HepG2 (cell line): Measurements from ENCODE around the gene DIS3L2. TPM values are rescaled to one million over a fixed set of nuclear protein-coding genes. Genes with fewer than 3 reads are reported as not detected.
A peak's percentile ranks its signal among the peaks of the same experiment; 100 is the strongest.

Experiments
- ATAC-seq: fragments of 200-7000 bp; cut with Tn5 transposase; 3 replicates; pipeline ENCODE4 v1.9.1; 2020; ENCODE audit warnings: mild to moderate bottlenecking, moderate library complexity
- BruUV-seq: library from RNA; stranded (reverse); fragments of 400-500 nt; replicated peaks from 2 replicates; lab custom pipeline; 2021; lab: Mats Ljungman, UMichigan
- CTCF ChIA-PET: fragments of 300-600 bp; formaldehyde crosslinking; extraction: SDS; loops from one replicate; lab custom pipeline; 2021; ENCODE audit warnings: low total read pairs, inconsistent platforms, low intra/inter-chr PET ratio; lab: Yijun Ruan, JAX
- POLR2A ChIA-PET: fragments of 350-600 bp; sonication (Branson Sonifier 250); formaldehyde crosslinking; loops from one replicate; lab custom pipeline; 2020; ENCODE audit warnings: antibody characterized with exemption, inconsistent platforms; lab: Yijun Ruan, JAX
- DNase-seq: peaks from one replicate; pipeline ENCODE4 v3.0.0-alpha.2; 2015; ENCODE audit warnings: low spot score
- FAIRE-seq: peaks from 3 replicates; lab custom pipeline; 2011; peaks lifted over from hg19 to GRCh38; lab: Jason Lieb, UNC
- H2AFZ ChIP-seq: one replicate; pipeline ENCODE4 v1.6.1; 2011; ENCODE audit warnings: low read length, inconsistent platforms
- H3K27ac ChIP-seq: fragments of 300-600 bp; 3 replicates; pipeline ENCODE4 v1.8.0; 2011; ENCODE audit warnings: mixed run types, mild to moderate bottlenecking, mixed read lengths, low read length, inconsistent platforms; ENCODE audit not compliant: insufficient read depth; ENCODE audit errors: extremely low read length
- H3K27me3 ChIP-seq, 2 experiments: fragments of 200-600 bp in 1 of 2; 2 replicates in 1 of 2; 3 replicates in 1 of 2; pipeline versions ENCODE4 v1.6.0 to v1.8.0; 2011; ENCODE audit warnings: low read length in 2 of 2, mild to moderate bottlenecking in 2 of 2, moderate library complexity in 2 of 2, inconsistent platforms in 1 of 2; ENCODE audit not compliant: insufficient read depth in 2 of 2, control insufficient read depth in 1 of 2
- H3K36me3 ChIP-seq, 2 experiments: fragments of 200-600 bp in 1 of 2; replicated peaks in 1 of 2; 2 replicates in 1 of 2; 3 replicates in 1 of 2; pipeline versions ENCODE4 v1.5.1 to v1.8.0; 2011; ENCODE audit warnings: low read length in 2 of 2, inconsistent platforms in 1 of 2; ENCODE audit not compliant: insufficient read depth in 2 of 2, control insufficient read depth in 1 of 2
- H3K4me1 ChIP-seq: 2 replicates; pipeline ENCODE4 v1.5.1; 2012; ENCODE audit warnings: low read length, inconsistent platforms; ENCODE audit not compliant: insufficient read depth
- H3K4me2 ChIP-seq: 2 replicates; pipeline ENCODE4 v1.6.0; 2011; ENCODE audit warnings: low read depth, low read length, inconsistent platforms
- H3K4me3 ChIP-seq, 3 experiments: fragments of 200-600 bp in 1 of 3; sonication (generic), shearing (Covaris generic) in 1 of 3; replicated peaks in 1 of 3; 2 replicates each; pipeline ENCODE4 v1.5.1; 2011 to 2016; ENCODE audit warnings: low read length in 3 of 3, inconsistent platforms in 2 of 3, low read depth in 2 of 3, mild to moderate bottlenecking in 2 of 3, control low read depth in 1 of 3, mixed read lengths in 1 of 3; ENCODE audit not compliant: insufficient read depth in 1 of 3
- H3K79me2 ChIP-seq: one replicate; pipeline ENCODE4 v1.6.1; 2011; ENCODE audit warnings: low read length, inconsistent platforms; ENCODE audit not compliant: insufficient read depth
- H3K9ac ChIP-seq: 2 replicates; pipeline ENCODE4 v1.6.0; 2011; ENCODE audit warnings: mild to moderate bottlenecking, low read depth, low read length, inconsistent platforms; ENCODE audit not compliant: insufficient read depth
- H3K9me3 ChIP-seq: 2 replicates; pipeline ENCODE4 v1.5.1; 2012; ENCODE audit warnings: mild to moderate bottlenecking, low read length
- H4K20me1 ChIP-seq: 2 replicates; pipeline ENCODE4 v1.6.0; 2011; ENCODE audit warnings: inconsistent platforms, mild to moderate bottlenecking, low read length, moderate library complexity; ENCODE audit not compliant: insufficient read depth
- CTCF ChIP-seq: sonication (generic); formaldehyde crosslinking; IDR thresholded peaks from 2 replicates; pipeline ENCODE4 v1.5.0; 2020; ENCODE audit warnings: mild to moderate bottlenecking, missing genetic modification reagents, moderate library complexity
- DPF2 ChIP-seq: sonication (generic); formaldehyde crosslinking; IDR thresholded peaks from 2 replicates; pipeline ENCODE4 v1.4.0; 2020; ENCODE audit warnings: mild to moderate bottlenecking, low read depth, missing genetic modification reagents, borderline replicate concordance
- ETV5 ChIP-seq: IDR thresholded peaks from 2 replicates; pipeline ENCODE4 v1.6.1; 2018; ENCODE audit warnings: missing biosample characterization, missing genetic modification reagents, inconsistent platforms, borderline replicate concordance
- FOSL1 ChIP-seq: sonication (generic); formaldehyde crosslinking; IDR thresholded peaks from 2 replicates; pipeline ENCODE4 v1.9.0; 2021; ENCODE audit warnings: missing genetic modification reagents, borderline replicate concordance
- FOXO1 ChIP-seq: sonication (generic); formaldehyde crosslinking; IDR thresholded peaks from 2 replicates; pipeline ENCODE4 v1.4.0; 2020; ENCODE audit warnings: missing genetic modification reagents
- IRF2 ChIP-seq: IDR thresholded peaks from 2 replicates; pipeline ENCODE4 v1.6.1; 2018; ENCODE audit warnings: missing genetic modification reagents, missing compliant biosample characterization
- PITX1 ChIP-seq: sonication (generic); formaldehyde crosslinking; IDR thresholded peaks from 2 replicates; pipeline ENCODE4 v1.5.1; 2020; ENCODE audit warnings: mild to moderate bottlenecking, missing genetic modification reagents
- RFX3 ChIP-seq: IDR thresholded peaks from 2 replicates; pipeline ENCODE4 v1.6.1; 2016; ENCODE audit warnings: missing biosample characterization, missing genetic modification reagents
- TFAP4 ChIP-seq: sonication (generic); IDR thresholded peaks from 2 replicates; pipeline ENCODE4 v1.6.1; 2016; ENCODE audit warnings: low read depth, borderline replicate concordance
- XBP1 ChIP-seq: sonication (generic); formaldehyde crosslinking; IDR thresholded peaks from 2 replicates; pipeline ENCODE4 v1.5.0; 2020; ENCODE audit warnings: missing genetic modification reagents
- ZNF230 ChIP-seq: sonication (generic); formaldehyde crosslinking; IDR thresholded peaks from 2 replicates; pipeline ENCODE4 v1.4.0; 2020; ENCODE audit warnings: mild to moderate bottlenecking, missing genetic modification reagents
- ZSCAN29 ChIP-seq: sonication (generic); formaldehyde crosslinking; conservative IDR thresholded peaks from 2 replicates; pipeline ENCODE4 v1.4.0; 2020; ENCODE audit warnings: mild to moderate bottlenecking, missing genetic modification reagents
- WGBS: methylation state at CpG from one replicate; pipeline ENCODE4 v1.1.6; 2017; ENCODE audit warnings: low lambda C conversion rate; 5-methylcytosine and 5-hydroxymethylcytosine counted together
- in situ Hi-C: cut with HindIII; loops from 2 replicates; pipeline ENCODE4 v1.10.0; 2017; ENCODE audit warnings: low pct_unique_long_range_greater_than_20kb; ENCODE audit not compliant: extremely low pct_ligation_motif_present
- intact Hi-C: fragments of 100-400 bp; cut with micrococcal nuclease; formaldehyde crosslinking; loops from one replicate; pipeline ENCODE4 v1.10.0; 2022; ENCODE audit not compliant: unreplicated experiment
- polyA plus RNA-seq, 8 experiments: library from polyadenylated mRNA; depleted of rRNA in 3 of 8; stranded (reverse) in 7 of 8; unstranded in 1 of 8; fragments of >200 nt; fragmentation: Illumina TruSeq in 4 of 8; extraction: Trizol in 4 of 8; gene quantifications; 2 replicates each; pipeline versions ENCODE4 v1.2.1 to v1.2.3, GENCODE V29; 2011 to 2016; ENCODE audit warnings: low read depth in 4 of 8, missing spikeins in 1 of 8, mixed read lengths in 1 of 8; ENCODE audit not compliant: insufficient read depth in 1 of 8
- total RNA-seq, 5 experiments: library from RNA; depleted of rRNA; stranded (reverse); fragments of >200 nt; fragmentation: Illumina TruSeq; extraction: Trizol; gene quantifications; 2 replicates each; pipeline ENCODE4 v1.2.3, GENCODE V29; 2016; ENCODE audit warnings: low read depth in 1 of 5
- TF ChIP-seq, protein P1 (sequence below): sonication (generic); formaldehyde crosslinking; conservative IDR thresholded peaks from 2 replicates; pipeline ENCODE4 v1.8.0; 2022; ENCODE audit warnings: mild to moderate bottlenecking, moderate library complexity, missing genetic modification reagents
- TF ChIP-seq, protein P2 (sequence below): sonication (generic); formaldehyde crosslinking; IDR thresholded peaks from 2 replicates; pipeline ENCODE4 v1.4.0; 2020; ENCODE audit warnings: low read depth, missing genetic modification reagents
- TF ChIP-seq, protein P3 (sequence below): sonication (generic); formaldehyde crosslinking; IDR thresholded peaks from 2 replicates; pipeline ENCODE4 v1.5.0; 2020; ENCODE audit warnings: missing genetic modification reagents

The DIS3L2 gene
- total and polyA plus RNA-seq, 2 of the 13 experiments (the other 11 are each of a cell fraction or from before 2014, with no cell fraction given) = 7.0 to 23.9 TPM

DNA sequence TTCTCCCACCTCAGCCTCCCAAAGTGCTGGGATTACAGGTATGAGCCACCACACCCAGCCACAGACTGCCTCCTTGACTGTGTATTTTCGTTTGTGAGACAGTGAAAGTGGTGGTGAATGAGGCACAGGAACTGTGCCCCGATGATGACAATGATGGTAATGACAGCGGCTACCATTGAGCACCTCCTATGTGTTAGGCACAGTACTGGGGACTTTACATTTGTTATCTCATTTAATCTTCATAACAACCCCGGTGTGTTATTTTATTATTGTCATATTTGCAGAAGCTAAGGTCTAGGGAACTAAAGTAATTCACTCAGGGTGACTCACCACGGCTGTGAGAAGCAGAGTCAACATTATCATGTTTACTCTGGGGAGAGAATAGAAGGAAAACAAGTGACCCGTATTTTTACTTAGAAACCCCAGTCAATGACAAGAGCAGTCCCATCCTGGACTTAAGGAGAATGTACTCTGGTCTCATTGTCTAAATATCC lies 339.4 kb downstream of the DIS3L2 start:
- WGBS = 22% methylated on average over 6 of the region's 6 CpGs
- ATAC-seq (peak; percentile 93), FAIRE-seq (peak; percentile 86), DNase-seq (peak; percentile 98)
- intact Hi-C loops (no loop called here), in situ Hi-C loops (no loop called here)
- H3K4me2 ChIP-seq = peak overlapping the region; percentile 32
- H3K9ac ChIP-seq = no peak overlapping the region
- no peaks in the 10 kb centered on the region for H3K27me3 ChIP-seq
- peak overlapping the region; percentile 73 for H3K27ac ChIP-seq
- H3K4me1 ChIP-seq = peaks cover 38% of the 10 kb centered on the region
- H3K9me3 ChIP-seq = no peaks in the 10 kb centered on the region
- POLR2A ChIA-PET = no interaction called here
- H2AFZ ChIP-seq = no peak overlapping the region
- H3K79me2 ChIP-seq = no peaks in the 10 kb centered on the region
- no peak overlapping the region for H3K4me3 ChIP-seq
- BruUV-seq = no TSS peak
- H3K36me3 ChIP-seq = peaks cover 1 to 6% of the 10 kb centered on the region in 2 experiments; a peak in 2 of 5 replicates
- CTCF ChIA-PET = interaction anchor here (0.8 kb wide), 1 partner anchor 26 kb away, joined by 3 read pairs; no protein-coding TSS in a partner anchor
- no peaks in the 10 kb centered on the region for H4K20me1 ChIP-seq
- peak; percentile 78 for TF ChIP-seq FOXO1 (CRISPR knock-in tag)
- no peak for TF ChIP-seq XBP1 (CRISPR knock-in tag)
- TF ChIP-seq FOSL1 (CRISPR knock-in tag) = peak; percentile 95
- TF ChIP-seq ETV5 (CRISPR knock-in tag) = peak; percentile 45; the same call in 1 of the 2 replicates
- peak; percentile 87; the same call in 1 of the 2 replicates for TF ChIP-seq DPF2 (CRISPR knock-in tag)
- TF ChIP-seq, protein P1, sequence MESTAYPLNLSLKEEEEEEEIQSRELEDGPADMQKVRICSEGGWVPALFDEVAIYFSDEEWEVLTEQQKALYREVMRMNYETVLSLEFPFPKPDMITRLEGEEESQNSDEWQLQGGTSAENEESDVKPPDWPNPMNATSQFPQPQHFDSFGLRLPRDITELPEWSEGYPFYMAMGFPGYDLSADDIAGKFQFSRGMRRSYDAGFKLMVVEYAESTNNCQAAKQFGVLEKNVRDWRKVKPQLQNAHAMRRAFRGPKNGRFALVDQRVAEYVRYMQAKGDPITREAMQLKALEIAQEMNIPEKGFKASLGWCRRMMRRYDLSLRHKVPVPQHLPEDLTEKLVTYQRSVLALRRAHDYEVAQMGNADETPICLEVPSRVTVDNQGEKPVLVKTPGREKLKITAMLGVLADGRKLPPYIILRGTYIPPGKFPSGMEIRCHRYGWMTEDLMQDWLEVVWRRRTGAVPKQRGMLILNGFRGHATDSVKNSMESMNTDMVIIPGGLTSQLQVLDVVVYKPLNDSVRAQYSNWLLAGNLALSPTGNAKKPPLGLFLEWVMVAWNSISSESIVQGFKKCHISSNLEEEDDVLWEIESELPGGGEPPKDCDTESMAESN = 0 out of 2 replicates have a peak, but pooled peaks have one; percentile 16
- peak; percentile 12; the same call in 1 of the 2 replicates for TF ChIP-seq TFAP4
- TF ChIP-seq, protein P2, sequence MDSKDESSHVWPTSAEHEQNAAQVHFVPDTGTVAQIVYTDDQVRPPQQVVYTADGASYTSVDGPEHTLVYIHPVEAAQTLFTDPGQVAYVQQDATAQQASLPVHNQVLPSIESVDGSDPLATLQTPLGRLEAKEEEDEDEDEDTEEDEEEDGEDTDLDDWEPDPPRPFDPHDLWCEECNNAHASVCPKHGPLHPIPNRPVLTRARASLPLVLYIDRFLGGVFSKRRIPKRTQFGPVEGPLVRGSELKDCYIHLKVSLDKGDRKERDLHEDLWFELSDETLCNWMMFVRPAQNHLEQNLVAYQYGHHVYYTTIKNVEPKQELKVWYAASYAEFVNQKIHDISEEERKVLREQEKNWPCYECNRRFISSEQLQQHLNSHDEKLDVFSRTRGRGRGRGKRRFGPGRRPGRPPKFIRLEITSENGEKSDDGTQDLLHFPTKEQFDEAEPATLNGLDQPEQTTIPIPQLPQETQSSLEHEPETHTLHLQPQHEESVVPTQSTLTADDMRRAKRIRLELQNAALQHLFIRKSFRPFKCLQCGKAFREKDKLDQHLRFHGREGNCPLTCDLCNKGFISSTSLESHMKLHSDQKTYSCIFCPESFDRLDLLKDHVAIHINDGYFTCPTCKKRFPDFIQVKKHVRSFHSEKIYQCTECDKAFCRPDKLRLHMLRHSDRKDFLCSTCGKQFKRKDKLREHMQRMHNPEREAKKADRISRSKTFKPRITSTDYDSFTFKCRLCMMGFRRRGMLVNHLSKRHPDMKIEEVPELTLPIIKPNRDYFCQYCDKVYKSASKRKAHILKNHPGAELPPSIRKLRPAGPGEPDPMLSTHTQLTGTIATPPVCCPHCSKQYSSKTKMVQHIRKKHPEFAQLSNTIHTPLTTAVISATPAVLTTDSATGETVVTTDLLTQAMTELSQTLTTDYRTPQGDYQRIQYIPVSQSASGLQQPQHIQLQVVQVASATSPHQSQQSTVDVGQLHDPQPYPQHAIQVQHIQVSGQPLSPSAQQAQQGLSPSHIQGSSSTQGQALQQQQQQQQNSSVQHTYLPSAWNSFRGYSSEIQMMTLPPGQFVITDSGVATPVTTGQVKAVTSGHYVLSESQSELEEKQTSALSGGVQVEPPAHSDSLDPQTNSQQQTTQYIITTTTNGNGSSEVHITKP (CRISPR knock-in tag) = 0 out of 2 replicates have a peak, but pooled peaks have one; percentile 34
- TF ChIP-seq ZNF230 = no peak
- TF ChIP-seq, protein P3, sequence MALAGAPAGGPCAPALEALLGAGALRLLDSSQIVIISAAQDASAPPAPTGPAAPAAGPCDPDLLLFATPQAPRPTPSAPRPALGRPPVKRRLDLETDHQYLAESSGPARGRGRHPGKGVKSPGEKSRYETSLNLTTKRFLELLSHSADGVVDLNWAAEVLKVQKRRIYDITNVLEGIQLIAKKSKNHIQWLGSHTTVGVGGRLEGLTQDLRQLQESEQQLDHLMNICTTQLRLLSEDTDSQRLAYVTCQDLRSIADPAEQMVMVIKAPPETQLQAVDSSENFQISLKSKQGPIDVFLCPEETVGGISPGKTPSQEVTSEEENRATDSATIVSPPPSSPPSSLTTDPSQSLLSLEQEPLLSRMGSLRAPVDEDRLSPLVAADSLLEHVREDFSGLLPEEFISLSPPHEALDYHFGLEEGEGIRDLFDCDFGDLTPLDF (CRISPR knock-in tag) = no peak
- no peak for TF ChIP-seq RFX3
- peak; percentile 26; the same call in 1 of the 2 replicates for TF ChIP-seq CTCF (CRISPR knock-in tag)
- TF ChIP-seq PITX1 = peak; percentile 50
- TF ChIP-seq IRF2 (CRISPR knock-in tag) = no peak
- 0 out of 2 replicates have a peak, but pooled peaks have one; percentile 52 for TF ChIP-seq ZSCAN29
